HG02798 (cell line): ENCODE results near the gene ZFP14.
"Not testable (repeated sequence)": the region's sequence is repeated elsewhere in the genome, so short reads cannot be mapped to it uniquely, and the experiment has no call there.

ENCODE experiments used
- ATAC-seq: cut with Tn5 transposase; IDR thresholded peaks from one replicate; pipeline ENCODE4 v1.9.1; 2021; ENCODE audit warnings: mild to moderate bottlenecking; ENCODE audit not compliant: unreplicated experiment, poor library complexity

The ZFP14 gene

GRCh38 chr19:36331353-36332228 lies 47.4 kb downstream of the ZFP14 start:
- ATAC-seq: peak; percentile 50

- no peak for ATAC-seq
Measured at GRCh38 chr19:36330216-36330615, 48.8 kb downstream of the ZFP14 start.

GRCh38 chr19:36329534-36329933 lies 49.5 kb downstream of the ZFP14 start:
- not testable (repeated sequence) for ATAC-seq

GRCh38 chr19:36326649-36327048 lies 52.4 kb downstream of the ZFP14 start:
- not testable (repeated sequence) for ATAC-seq

GRCh38 chr19:36315164-36315563 lies 63.8 kb downstream of the ZFP14 start:
- not testable (repeated sequence) for ATAC-seq

GRCh38 chr19:36314053-36314452 lies 64.9 kb downstream of the ZFP14 start:
- not testable (repeated sequence) for ATAC-seq

- not testable (repeated sequence) for ATAC-seq
Measured at GRCh38 chr19:36311098-36311760, 67.8 kb downstream of the ZFP14 start.

GRCh38 chr19:36310416-36310990 lies 68.5 kb downstream of the ZFP14 start:
- ATAC-seq: not testable (repeated sequence)

GRCh38 chr19:36309759-36310158 lies 69.2 kb downstream of the ZFP14 start:
- not testable (repeated sequence) for ATAC-seq

- not testable (repeated sequence) for ATAC-seq
Measured at GRCh38 chr19:36309309-36309708, 69.7 kb downstream of the ZFP14 start.

GRCh38 chr19:36292317-36292716 lies 86.7 kb downstream of the ZFP14 start:
- ATAC-seq: not testable (repeated sequence)
